CD14-positive monocyte (primary cell): ENCODE measurements around the gene FLOT1. TPM values are rescaled to one million over a fixed set of nuclear protein-coding genes. Genes with fewer than 3 reads are reported as not detected.

Experiments used
- DNase-seq, 3 donors: peaks; one replicate each; pipeline ENCODE4 v3.0.0-alpha.2; 2011 to 2022
- H2AFZ ChIP-seq: 2 replicates; pipeline ENCODE4 v1.6.0; 2012; ENCODE audit warnings: mild to moderate bottlenecking, low read depth, low read length, inconsistent platforms; ENCODE audit not compliant: insufficient read depth, poor library complexity, severe bottlenecking
- H3K27ac ChIP-seq, 2 donors: 1 replicate in 1 of 2; 2 replicates in 1 of 2; pipeline ENCODE4 v1.5.1; 2012 to 2013; ENCODE audit warnings: low read length in 2 of 2, control low read depth in 1 of 2, inconsistent platforms in 1 of 2, low read depth in 1 of 2, mild to moderate bottlenecking in 1 of 2
- H3K27me3 ChIP-seq, 2 donors: one replicate each; pipeline versions ENCODE4 v1.6.0 to v1.6.1; 2011 to 2013; ENCODE audit warnings: low read length in 2 of 2; ENCODE audit not compliant: control insufficient read depth in 2 of 2, insufficient read depth in 2 of 2
- H3K36me3 ChIP-seq, 2 donors: replicated peaks in 1 of 2; 1 replicate in 1 of 2; 2 replicates in 1 of 2; pipeline versions ENCODE4 v1.5.1 to v1.6.1; 2012 to 2013; ENCODE audit warnings: low read length in 2 of 2, control low read depth in 1 of 2, inconsistent platforms in 1 of 2, mild to moderate bottlenecking in 1 of 2; ENCODE audit not compliant: insufficient read depth in 2 of 2, control insufficient read depth in 1 of 2
- H3K4me1 ChIP-seq, 2 donors: 1 replicate in 1 of 2; 2 replicates in 1 of 2; pipeline versions ENCODE4 v1.5.1 to v1.6.1; 2012 to 2013; ENCODE audit warnings: low read length in 2 of 2, control low read depth in 1 of 2, inconsistent platforms in 1 of 2, mild to moderate bottlenecking in 1 of 2, moderate library complexity in 1 of 2; ENCODE audit not compliant: insufficient read depth in 2 of 2, control insufficient read depth in 1 of 2
- H3K4me2 ChIP-seq: replicated peaks from 2 replicates; pipeline ENCODE3; 2012; ENCODE audit warnings: low read length, moderate library complexity, mild to moderate bottlenecking; ENCODE audit not compliant: poor library complexity, severe bottlenecking; ENCODE audit errors: extremely low read depth
- H3K4me3 ChIP-seq, 3 experiments: fragments of 200-600 bp in 1 of 3; sonication (generic) in 1 of 3; replicated peaks in 1 of 3; 1 replicate in 2 of 3; 2 replicates in 1 of 3; pipeline ENCODE4 v1.5.1; 2011 to 2013; ENCODE audit warnings: low read length in 3 of 3, mild to moderate bottlenecking in 3 of 3, control low read depth in 2 of 3, low read depth in 2 of 3, inconsistent platforms in 1 of 3, moderate library complexity in 1 of 3
- H3K79me2 ChIP-seq: 2 replicates; pipeline ENCODE4 v1.6.0; 2012; ENCODE audit warnings: mild to moderate bottlenecking, control low read depth, inconsistent platforms, low read length, moderate library complexity; ENCODE audit not compliant: insufficient read depth
- H3K9ac ChIP-seq: 2 replicates; pipeline ENCODE4 v1.6.0; 2017; ENCODE audit warnings: low read length, mild to moderate bottlenecking; ENCODE audit not compliant: insufficient read depth, poor library complexity, severe bottlenecking
- H3K9me3 ChIP-seq, 2 donors: replicated peaks in 1 of 2; 1 replicate in 1 of 2; 2 replicates in 1 of 2; pipeline versions ENCODE4 v1.5.1 to v1.6.1; 2012 to 2013; ENCODE audit warnings: low read length in 2 of 2, control low read depth in 1 of 2; ENCODE audit not compliant: control insufficient read depth in 1 of 2, insufficient read depth in 1 of 2
- H4K20me1 ChIP-seq: 2 replicates; pipeline ENCODE4 v1.6.0; 2012; ENCODE audit warnings: mild to moderate bottlenecking, low read length, control low read depth, moderate library complexity; ENCODE audit not compliant: insufficient read depth
- H3K27ac Mint-ChIP-seq, 7 donors: one replicate each; pipeline ENCODE4 v1.8.0; 2020; ENCODE audit warnings: mild to moderate bottlenecking in 7 of 7, mixed read lengths in 7 of 7, moderate library complexity in 6 of 7, inconsistent platforms in 2 of 7
- H3K27me3 Mint-ChIP-seq, 3 donors: one replicate each; pipeline ENCODE4 v1.8.0; 2021 to 2022; ENCODE audit warnings: low read depth in 3 of 3, mild to moderate bottlenecking in 3 of 3, mixed read lengths in 3 of 3, moderate library complexity in 3 of 3, inconsistent platforms in 1 of 3
- H3K36me3 Mint-ChIP-seq, 2 donors: one replicate each; pipeline ENCODE4 v1.8.0; 2020; ENCODE audit warnings: mixed read lengths in 2 of 2, inconsistent platforms in 1 of 2, mild to moderate bottlenecking in 1 of 2
- H3K4me1 Mint-ChIP-seq: one replicate; pipeline ENCODE4 v1.8.0; 2020; ENCODE audit warnings: mild to moderate bottlenecking, mixed read lengths
- H3K4me3 Mint-ChIP-seq, 2 donors: one replicate each; pipeline ENCODE4 v1.8.0; 2020; ENCODE audit warnings: mild to moderate bottlenecking in 2 of 2, mixed read lengths in 2 of 2, moderate library complexity in 1 of 2
- H3K9me3 Mint-ChIP-seq, 7 donors: one replicate each; pipeline ENCODE4 v1.8.0; 2020 to 2022; ENCODE audit warnings: mixed read lengths in 7 of 7, mild to moderate bottlenecking in 6 of 7, moderate library complexity in 6 of 7, inconsistent platforms in 2 of 7
- WGBS: methylation state at CpG from one replicate; pipeline ENCODE4 v1.1.5; 2013; ENCODE audit warnings: missing lambda C conversion rate; ENCODE audit not compliant: insufficient coverage; 5-methylcytosine and 5-hydroxymethylcytosine counted together
- intact Hi-C, 2 donors: fragments of 100-400 bp; cut with micrococcal nuclease; formaldehyde crosslinking; loops; one replicate each; pipeline versions ENCODE4 v1.15.0 to v1.15.1; 2023
- polyA plus RNA-seq, 3 donors: library from polyadenylated mRNA; depleted of rRNA in 1 of 3; unstranded in 2 of 3; stranded (reverse) in 1 of 3; fragments of 300-500 nt in 2 of 3; fragments of >200 nt in 1 of 3; fragmentation: Illumina TruSeq in 2 of 3; gene quantifications; 1 replicate in 2 of 3; 2 replicates in 1 of 3; pipeline ENCODE4 v1.2.3, GENCODE V29; 2012 to 2021
- TF ChIP-seq, protein P1 (sequence below): fragments of 200-600 bp; IDR thresholded peaks from one replicate; pipeline ENCODE4 v1.8.0; 2022; ENCODE audit warnings: antibody characterized with exemption, mild to moderate bottlenecking

Gene FLOT1
- polyA plus RNA-seq, 3 donors, result 124 to 153 (median 132) TPM

DNA sequence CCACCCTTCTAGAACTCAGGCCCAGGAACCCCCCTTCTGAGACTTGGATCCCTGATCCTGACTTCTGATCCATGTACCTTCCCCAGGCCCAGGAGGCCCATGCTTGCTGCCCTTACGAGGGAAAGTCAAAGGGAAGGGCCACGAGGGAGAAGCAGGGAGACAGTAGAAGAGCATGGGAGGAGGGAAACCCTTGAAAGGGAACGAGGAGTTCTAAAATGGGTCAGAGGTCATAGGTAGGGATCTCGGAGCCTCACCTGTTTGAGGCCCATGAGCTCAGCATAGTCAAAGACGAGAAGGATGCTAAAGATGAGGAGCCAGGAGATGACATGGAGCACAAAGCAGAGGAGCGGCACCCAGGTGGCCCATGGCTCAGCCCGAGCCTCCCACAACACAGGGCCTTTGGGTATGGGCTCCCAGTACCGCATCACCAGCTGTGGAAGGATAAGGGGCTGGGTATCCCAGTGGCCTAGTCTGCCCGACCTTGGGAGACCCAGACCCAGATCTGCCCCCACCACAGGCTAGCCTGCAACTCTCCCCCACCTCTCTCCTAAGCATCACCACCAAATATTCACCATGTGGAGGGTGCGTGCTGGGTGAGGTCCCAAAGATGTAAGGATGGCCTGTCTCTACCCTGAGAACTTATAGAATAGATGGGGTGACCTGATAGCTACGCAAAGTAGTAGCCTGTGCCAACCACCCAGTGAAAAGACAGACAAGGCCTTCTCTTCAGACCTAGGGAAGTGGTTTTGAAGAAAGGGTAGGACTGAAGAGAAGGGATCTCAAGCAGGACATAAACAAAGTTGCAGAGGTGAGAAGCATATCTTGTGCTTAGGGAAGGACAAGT is 53.2 kb downstream of the FLOT1 start:
- Histone ChIP-seq H3K27ac (peak overlapping the region; percentile 99), H3K4me1 (peaks cover 42 to 51% of the 10 kb centered on the region in 2 donors), H3K79me2 (peaks cover 61% of the 10 kb centered on the region), H3K9ac (no peak overlapping the region), H3K36me3 (no peaks in the 10 kb centered on the region), H3K9me3 (no peaks in the 10 kb centered on the region), H4K20me1 (peaks cover 22% of the 10 kb centered on the region), H2AFZ (no peak overlapping the region), H3K4me2 (peak overlapping the region; percentile 100), H3K27me3 (no peaks in the 10 kb centered on the region), H3K4me3 (peak overlapping the region in 1 of 3 experiments; percentile 100)
- Mint-ChIP-seq H3K4me1 (peaks cover 48% of the 10 kb centered on the region), H3K27ac (peak overlapping the region; percentile 93 to 99 (median 98)), H3K36me3 (peaks cover 10 to 13% of the 10 kb centered on the region in 2 donors), H3K9me3 (no peaks in the 10 kb centered on the region), H3K4me3 (peak overlapping the region; percentile 97 to 99), H3K27me3 (peaks cover 0 to 4% (median 0%) of the 10 kb centered on the region in 3 donors)
- no peak for DNase-seq
- intact Hi-C loops, result no loop called here
- TF ChIP-seq, protein P1, sequence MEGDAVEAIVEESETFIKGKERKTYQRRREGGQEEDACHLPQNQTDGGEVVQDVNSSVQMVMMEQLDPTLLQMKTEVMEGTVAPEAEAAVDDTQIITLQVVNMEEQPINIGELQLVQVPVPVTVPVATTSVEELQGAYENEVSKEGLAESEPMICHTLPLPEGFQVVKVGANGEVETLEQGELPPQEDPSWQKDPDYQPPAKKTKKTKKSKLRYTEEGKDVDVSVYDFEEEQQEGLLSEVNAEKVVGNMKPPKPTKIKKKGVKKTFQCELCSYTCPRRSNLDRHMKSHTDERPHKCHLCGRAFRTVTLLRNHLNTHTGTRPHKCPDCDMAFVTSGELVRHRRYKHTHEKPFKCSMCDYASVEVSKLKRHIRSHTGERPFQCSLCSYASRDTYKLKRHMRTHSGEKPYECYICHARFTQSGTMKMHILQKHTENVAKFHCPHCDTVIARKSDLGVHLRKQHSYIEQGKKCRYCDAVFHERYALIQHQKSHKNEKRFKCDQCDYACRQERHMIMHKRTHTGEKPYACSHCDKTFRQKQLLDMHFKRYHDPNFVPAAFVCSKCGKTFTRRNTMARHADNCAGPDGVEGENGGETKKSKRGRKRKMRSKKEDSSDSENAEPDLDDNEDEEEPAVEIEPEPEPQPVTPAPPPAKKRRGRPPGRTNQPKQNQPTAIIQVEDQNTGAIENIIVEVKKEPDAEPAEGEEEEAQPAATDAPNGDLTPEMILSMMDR, result no peak
- WGBS, result 84% methylated on average over 4 of the region's 11 CpGs

DNA sequence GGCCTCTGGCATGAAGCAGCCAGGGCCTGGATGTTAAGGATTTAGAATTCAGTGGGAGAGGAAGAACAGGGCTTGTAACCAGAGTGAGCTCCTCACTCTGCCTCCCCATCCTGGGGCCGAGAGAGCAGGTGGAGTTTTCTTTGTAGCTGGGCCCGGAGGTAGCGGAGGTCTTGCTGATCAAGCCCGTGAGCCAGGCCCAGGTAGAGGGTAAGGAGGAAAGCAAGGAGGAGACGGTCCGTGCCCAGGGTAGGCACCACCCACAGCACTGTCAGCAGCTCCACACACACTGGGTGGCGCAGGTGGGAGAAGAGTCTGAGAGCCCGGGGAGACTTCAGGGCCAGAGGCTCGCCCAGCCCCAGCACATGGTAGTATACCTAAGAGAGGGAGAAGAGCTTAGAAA is 53.9 kb downstream of the FLOT1 start:
- peaks cover 25% of the 10 kb centered on the region for H4K20me1 ChIP-seq
- peaks cover 42 to 51% of the 10 kb centered on the region in 2 donors for H3K4me1 ChIP-seq
- H3K27ac ChIP-seq, result peak overlapping the region; percentile 99
- intact Hi-C loops, result no loop called here
- no peaks in the 10 kb centered on the region for H3K9me3 ChIP-seq
- WGBS, result no CpG with 5 or more reads among the region's 9 CpGs
- Mint-ChIP-seq H3K4me1 (peaks cover 48% of the 10 kb centered on the region), H3K27ac (peak overlapping the region; percentile 93 to 99 (median 97)), H3K4me3 (peak overlapping the region; percentile 94 to 99), H3K36me3 (peaks cover 10 to 20% of the 10 kb centered on the region in 2 donors), H3K27me3 (peaks cover 0 to 4% (median 0%) of the 10 kb centered on the region in 3 donors), H3K9me3 (no peaks in the 10 kb centered on the region)
- H3K36me3 ChIP-seq, result no peaks in the 10 kb centered on the region
- H2AFZ ChIP-seq, result no peak overlapping the region
- DNase-seq, result no peak
- no peaks in the 10 kb centered on the region for H3K27me3 ChIP-seq
- TF ChIP-seq, protein P1, result no peak
- peak overlapping the region in 1 of 3 experiments; percentile 100 for H3K4me3 ChIP-seq
- peak overlapping the region; percentile 100 for H3K4me2 ChIP-seq
- no peak overlapping the region for H3K9ac ChIP-seq
- peaks cover 68% of the 10 kb centered on the region for H3K79me2 ChIP-seq
